Right lobe of liver (tissue), 4 donors: Measurements from ENCODE around the gene ANKRD60.

ENCODE experiments used
- CTCF ChIP-seq, 4 donors: fragments of 200-600 bp in 3 of 4; fragments of 450-650 bp in 1 of 4; IDR thresholded peaks; one replicate each; pipeline versions ENCODE4 v1.5.1 to v1.8.0; 2016 to 2022; ENCODE audit warnings: antibody characterized with exemption in 4 of 4, mild to moderate bottlenecking in 2 of 4
- POLR2A ChIP-seq: fragments of 450-650 bp; IDR thresholded peaks from one replicate; pipeline ENCODE4 v1.6.1; 2017; ENCODE audit warnings: antibody characterized with exemption, mild to moderate bottlenecking
- donor health status: DM: no; HTN: no; CAD: no.
- donor health status: DM: no; HTN: no; CAD: no.
- donor health status: DM: no; HTN: yes; CAD: no.

GRCh38 chr20:58216334-58216733, 12.1 kb downstream of the ANKRD60 start:
- TF ChIP-seq CTCF (IDR thresholded peaks at IDR 0.05) (no peak), POLR2A (no peak)
